ENCODE measurements around the gene DHRS4L2. TPM values are rescaled to one million over a fixed set of nuclear protein-coding genes. Genes with fewer than 3 reads are reported as not detected.

The DHRS4L2 gene
- 3.7 TPM for total RNA-seq

DNA sequence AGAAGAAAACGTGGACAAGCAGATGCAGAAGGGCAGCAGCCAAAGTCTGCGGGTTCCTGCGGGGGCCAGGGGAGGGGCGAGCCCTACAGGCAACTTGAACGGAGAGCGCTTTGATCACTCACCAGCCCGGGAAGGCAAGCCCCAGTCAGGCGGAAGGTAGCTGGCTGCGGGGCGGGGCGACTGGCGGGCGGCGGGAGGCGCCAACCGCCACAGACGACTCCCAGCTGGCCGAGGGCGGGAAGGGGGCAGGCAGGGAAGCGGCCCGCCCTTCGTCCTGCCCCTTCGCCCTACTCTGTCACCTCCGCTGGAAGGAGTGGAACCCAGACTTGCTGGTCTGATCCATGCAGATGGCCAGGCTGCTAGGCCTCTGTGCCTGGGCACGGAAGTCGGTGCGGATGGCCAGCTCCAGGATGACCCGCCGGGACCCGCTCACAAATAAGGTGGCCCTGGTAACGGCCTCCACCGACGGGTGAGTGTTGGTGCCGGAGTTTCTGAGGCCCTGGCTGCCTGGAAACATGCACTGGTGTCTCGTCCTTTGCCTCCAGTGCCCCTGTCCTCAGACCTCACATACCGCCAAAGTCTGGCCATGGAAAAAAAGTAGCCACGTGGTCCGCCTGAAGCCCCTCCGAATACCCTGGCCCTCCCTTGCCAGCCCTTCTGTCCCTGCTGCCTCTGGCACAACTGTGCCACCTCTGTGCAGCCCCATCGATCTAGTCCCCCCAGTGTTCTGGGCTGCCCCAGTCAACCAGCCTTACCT lies at the start of gene DHRS4L2:
Gene DHRS4L2 (plus strand): TSS at position 323 of the 757 bp plus-strand sequence. CDS start 19 bp downstream, at position 342.

DNA sequence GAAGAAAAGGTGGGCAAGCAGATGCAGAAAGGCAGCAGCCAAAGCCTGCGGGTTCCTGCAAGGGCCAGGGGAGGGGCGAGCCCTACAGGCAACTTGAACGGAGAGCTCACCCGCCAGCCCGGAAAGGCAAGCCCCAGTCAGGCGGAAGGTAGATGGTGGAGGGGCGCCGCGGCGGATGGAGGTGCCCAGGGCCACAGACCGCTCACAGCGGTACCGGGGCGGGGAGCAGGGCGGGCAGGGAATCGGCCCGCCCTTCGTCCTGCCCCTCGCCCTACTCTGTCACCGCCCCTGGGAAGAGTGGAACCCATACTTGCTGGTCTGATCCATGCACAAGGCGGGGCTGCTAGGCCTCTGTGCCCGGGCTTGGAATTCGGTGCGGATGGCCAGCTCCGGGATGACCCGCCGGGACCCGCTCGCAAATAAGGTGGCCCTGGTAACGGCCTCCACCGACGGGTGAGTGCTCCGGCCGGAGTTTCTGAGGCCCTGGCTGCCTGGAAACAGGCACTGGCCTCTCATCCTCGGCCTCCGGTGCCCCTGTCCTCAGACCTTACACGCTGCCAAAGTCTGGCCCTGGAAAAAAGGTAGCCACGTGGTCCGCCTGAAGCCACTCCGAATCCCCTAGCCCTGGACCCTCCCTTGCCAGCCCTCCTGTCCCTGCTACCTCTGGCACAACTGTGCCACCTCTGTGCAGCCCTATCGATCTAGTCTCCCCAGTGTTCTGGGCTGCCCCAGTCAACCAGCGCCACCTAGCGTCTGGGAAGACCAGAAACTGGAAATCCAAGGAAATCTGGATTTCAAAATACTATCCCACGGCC lies 35.1 kb upstream of the DHRS4L2 start, which contains the start of gene DHRS4:
Gene DHRS4 (plus strand): TSS at position 307 of the 815 bp plus-strand sequence. CDS start 19 bp downstream, at position 326.

DNA sequence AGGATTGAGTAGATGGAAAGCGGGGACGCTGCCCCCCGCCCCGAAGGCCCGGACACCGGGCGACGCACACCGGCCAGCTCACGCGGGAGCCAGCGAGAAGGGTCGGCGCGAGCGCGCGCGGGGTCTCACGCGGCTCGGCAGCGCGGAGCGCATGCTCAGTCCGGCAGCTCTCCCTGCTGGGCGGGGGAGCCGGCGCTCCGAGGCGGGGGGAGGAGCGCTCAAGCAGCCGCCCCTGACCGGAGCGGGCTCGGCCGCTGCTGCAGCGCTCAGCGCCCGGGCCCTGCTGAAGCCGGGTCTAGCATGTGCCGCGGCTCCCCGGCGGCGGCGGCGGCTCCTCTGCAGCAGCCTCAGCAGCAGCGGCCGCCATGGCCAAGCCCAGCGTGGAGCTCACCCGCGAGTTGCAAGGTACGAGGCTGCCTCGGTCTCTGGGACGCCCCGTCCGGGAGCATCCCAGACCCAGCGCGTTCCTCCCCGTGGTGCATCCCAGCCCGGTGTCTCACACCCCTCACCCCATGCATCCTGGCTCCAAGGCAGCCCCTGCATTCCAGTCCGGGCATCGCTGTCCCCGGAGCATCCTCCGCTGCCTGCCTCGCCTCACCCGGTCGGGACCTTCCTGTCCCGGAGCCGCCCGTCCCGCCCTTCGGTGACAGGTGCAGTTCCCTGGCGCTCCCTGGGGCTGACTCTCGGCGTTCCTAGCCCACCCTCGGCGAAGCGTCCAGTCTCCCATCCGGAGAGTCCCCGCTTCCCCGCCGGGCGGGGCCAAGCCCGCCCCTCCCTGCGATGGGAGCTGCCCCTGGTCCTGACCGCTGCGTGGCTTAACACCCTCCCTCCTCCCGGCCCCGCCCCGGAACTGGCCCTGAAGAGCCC lies 63.3 kb downstream of the DHRS4L2 start, which contains the start of gene CARMIL3:
Gene CARMIL3 (plus strand): TSS at position 221 of the 867 bp plus-strand sequence. CDS start 145 bp downstream, at position 366.

Other genes starting within 250 kb of the DHRS4L2 start
- 8.5 TPM for gene DHRS4, start 35.2 kb upstream of the DHRS4L2 start, total RNA-seq
- 28.8 TPM for gene CARMIL3, start 63.1 kb downstream of the DHRS4L2 start, total RNA-seq
- gene CPNE6, start 82.6 kb downstream of the DHRS4L2 start, total RNA-seq: 16.8 TPM
- gene PCK2, start 105.4 kb downstream of the DHRS4L2 start, total RNA-seq: 3.0 TPM
- 67.6 TPM for gene DCAF11, start 125.8 kb downstream of the DHRS4L2 start, total RNA-seq
- gene NRL, start 126.0 kb downstream of the DHRS4L2 start, total RNA-seq: 2.5 TPM
- gene FITM1, start 141.7 kb downstream of the DHRS4L2 start, total RNA-seq: not detected
- 30.4 TPM for gene PSME1, start 147.3 kb downstream of the DHRS4L2 start, total RNA-seq
- 15.5 TPM for gene EMC9, start 152.7 kb downstream of the DHRS4L2 start, total RNA-seq
- 38.8 TPM for gene PSME2, start 157.7 kb downstream of the DHRS4L2 start, total RNA-seq
- gene RNF31, start 158.6 kb downstream of the DHRS4L2 start, total RNA-seq: 24.5 TPM
- gene IRF9, start 172.3 kb downstream of the DHRS4L2 start, total RNA-seq: 38.5 TPM
- gene REC8, start 183.2 kb downstream of the DHRS4L2 start, total RNA-seq: 26.3 TPM
- 19.4 TPM for gene IPO4, start 199.9 kb downstream of the DHRS4L2 start, total RNA-seq
- 21.5 TPM for gene TM9SF1, start 206.5 kb downstream of the DHRS4L2 start, total RNA-seq
- gene TSSK4, start 216.8 kb downstream of the DHRS4L2 start, total RNA-seq: not detected
- 33.2 TPM for gene CHMP4A, start 224.6 kb downstream of the DHRS4L2 start, total RNA-seq
- gene MDP1, start 227.1 kb downstream of the DHRS4L2 start, total RNA-seq: 16.1 TPM
- gene NEDD8, start 243.4 kb downstream of the DHRS4L2 start, total RNA-seq: 94.6 TPM
- 48.9 TPM for gene GMPR2, start 244.0 kb downstream of the DHRS4L2 start, total RNA-seq

All from diencephalon (tissue), 1 donor.